SW480 (cell line): ENCODE measurements around the gene PRELID2.
A peak's percentile ranks its signal among the peaks of the same experiment; 100 is the strongest.
"Not testable (repeated sequence)": the region's sequence is repeated elsewhere in the genome, so short reads cannot be mapped to it uniquely, and the experiment has no call there.

ENCODE experiments used
- DNase-seq: peaks from one replicate; pipeline ENCODE4 v3.0.0-alpha.2; 2016; ENCODE audit warnings: low spot score

The PRELID2 gene

DNA sequence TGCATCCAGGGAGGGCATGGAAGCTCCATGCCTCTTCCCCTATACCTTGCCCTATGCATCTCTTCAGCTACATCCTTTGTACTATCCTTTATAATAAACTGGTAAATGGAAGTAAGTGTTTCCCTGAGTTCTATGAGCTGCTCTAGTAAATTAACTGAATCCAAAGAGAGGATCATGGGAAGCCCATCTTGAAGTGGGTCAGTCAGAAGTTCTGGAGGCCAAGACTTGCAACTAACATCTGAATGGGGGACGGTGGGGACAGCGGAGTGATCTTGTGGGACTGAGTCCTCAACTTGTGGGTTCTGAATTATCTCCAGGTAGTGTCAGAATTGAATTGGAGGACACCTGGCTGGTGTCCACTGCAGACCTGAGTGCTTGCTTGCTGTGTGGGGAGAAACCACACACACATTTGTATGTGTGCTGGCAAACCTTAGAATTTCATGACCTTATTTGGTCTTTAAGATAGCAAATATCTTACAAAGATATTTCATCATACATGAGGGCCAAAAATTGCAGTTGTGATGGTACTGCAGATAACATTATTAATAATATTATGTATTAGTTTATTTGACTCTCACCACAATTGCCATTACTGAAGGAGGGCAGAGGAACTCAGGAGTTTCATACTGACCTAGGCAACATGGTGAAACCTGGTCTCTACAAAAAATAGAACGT, 5.5 kb upstream of the PRELID2 start:
- no peak for DNase-seq

DNA sequence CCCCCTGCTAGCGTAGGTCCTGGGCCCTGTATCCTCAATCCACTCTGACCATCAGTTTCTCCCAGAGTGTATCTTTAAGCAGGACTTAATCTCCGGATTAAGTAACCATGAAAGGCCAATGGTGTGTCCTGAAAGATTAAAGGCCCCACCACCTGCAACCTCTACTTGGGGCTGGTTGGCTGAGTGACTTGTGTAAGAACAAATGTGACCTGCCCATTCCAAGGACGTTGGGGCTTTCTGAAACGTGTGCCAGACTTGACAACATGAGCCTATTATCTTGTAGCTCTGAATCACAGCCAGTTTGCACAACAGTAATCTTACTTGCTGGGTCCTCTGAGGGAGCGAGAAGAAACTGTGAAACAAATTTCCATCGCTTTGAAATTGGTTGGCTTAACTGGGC, 3.1 kb upstream of the PRELID2 start:
- no peak for DNase-seq

DNA sequence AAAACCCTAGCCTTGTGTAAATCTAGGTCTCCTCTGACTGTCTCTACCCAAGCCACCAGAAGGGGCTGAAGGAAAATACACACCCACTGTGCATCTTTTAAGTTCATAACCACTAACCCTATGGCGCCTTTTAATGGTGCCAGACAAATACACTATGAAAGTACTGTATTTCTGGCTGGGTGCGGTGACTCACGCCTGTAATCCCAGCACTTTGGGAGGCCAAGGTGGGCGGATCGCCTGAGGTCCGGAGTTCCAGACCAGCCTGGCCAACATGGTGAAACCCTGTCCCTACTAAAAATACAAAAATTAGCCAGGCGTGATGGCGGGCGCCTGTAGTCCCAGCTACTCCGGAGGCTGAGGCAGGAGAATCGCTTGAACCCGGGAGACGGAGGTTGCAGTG, 1.1 kb upstream of the PRELID2 start:
- DNase-seq: peak; percentile 16

DNA sequence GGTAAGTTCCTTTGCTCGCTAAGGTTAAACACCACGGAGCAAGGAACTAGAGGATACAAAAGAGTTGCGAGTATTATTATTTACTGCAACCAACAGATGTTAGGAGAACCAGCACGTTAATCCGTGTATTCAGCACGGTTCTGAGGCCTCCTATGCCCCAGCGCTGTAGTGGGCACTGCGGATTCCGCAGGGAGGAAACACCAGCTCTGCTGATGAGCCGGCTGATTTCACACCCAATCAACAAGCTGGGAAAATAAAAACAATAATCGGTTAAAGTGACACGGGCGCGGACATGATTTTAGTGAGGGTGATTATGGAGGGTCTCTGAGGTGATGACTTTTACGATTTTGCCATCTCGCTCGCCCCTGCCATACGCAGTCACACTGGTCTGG, 702 bp upstream of the PRELID2 start:
- DNase-seq: no peak

DNA sequence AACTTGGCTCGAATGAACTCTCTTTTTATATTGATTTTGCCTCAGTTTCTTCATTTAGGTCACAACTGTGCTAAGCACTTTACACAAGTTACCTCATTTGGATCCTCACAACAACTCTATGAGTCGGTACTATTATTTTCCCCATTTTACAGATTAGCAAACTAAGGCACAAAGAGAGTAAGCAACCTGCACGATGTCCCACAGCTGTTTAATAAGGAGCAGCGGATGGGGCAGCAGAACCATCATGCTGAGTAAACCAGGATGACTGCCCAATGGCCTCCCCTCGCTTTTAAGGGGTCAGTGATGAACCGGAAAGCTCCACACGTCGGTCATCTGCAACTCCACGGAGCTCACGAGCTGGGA, 607 bp downstream of the PRELID2 start:
- no peak for DNase-seq

DNA sequence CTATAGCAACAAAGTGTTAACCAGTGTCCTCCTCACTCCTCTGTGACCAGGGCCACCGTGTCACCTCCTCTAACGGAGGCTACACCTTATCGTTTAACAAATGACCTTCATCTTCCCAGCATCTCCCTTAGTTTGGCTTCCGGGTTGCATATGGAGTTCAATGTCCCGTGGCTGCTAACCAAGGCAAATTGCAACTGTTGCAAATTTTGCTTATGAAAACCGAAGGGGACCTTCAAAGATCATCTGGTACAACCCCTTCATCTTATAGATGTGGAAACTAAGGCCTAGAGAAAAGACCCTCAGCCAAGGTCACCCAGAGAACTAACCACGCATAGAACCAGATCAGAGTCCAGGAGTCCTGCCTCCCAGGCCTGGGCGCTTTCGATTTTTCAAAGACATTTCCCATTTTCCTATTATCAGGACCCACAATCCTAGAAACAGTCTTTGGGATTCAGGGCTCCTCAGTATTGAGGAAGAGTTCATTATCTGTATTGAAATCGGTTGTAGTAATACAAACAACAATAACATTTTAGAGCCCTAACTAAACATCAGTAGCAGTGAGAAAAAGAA, 1.4 kb downstream of the PRELID2 start:
- no peak for DNase-seq

DNA sequence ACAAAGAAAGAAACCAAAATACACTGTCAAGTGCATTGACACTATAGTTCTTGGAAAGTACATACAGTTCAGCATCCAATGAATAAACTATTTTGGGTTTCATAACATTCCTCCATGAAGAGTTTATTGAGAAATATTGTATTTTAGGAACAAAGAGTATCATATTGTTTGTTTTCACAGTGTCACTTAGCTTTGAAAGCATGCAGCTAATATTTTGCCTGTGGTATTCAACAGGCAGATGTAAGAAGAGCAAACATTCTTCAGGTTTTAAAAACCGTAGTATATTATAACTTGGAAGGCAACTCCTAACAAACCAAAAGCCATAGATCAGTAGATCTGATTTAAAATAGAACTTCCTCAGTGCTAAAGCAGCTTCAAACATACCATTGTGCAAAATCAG, 4.5 kb downstream of the PRELID2 start:
- no peak for DNase-seq

DNA sequence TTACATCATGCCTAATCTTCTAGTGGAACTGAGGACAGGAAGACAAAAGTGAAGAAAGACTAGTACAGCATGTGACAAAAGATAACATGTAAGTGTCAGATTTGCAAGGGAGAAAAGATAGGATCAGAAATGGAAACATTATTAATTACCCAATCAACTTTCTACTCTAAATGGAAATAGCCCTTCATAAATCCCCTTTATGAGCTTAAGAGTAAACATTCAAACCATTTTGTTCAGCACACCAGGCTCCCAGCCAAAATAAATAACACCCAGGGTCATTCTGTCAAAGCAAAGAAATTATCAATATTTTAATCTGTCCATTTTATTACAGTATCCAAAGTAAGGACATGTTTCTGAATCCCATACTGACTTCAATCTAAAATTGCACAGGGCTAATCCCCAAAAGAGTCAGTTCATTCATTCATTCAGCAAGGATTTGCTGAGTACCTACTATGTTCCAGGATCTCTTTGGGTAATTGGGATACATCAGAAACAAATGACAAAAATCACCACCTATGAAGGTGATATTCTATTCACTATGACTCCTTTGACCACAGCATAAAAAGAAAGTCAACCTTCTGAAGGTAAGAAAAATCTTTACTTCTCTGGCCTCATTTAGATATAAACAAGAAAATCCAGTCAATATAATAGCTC, 5.3 kb downstream of the PRELID2 start:
- DNase-seq: no peak

DNA sequence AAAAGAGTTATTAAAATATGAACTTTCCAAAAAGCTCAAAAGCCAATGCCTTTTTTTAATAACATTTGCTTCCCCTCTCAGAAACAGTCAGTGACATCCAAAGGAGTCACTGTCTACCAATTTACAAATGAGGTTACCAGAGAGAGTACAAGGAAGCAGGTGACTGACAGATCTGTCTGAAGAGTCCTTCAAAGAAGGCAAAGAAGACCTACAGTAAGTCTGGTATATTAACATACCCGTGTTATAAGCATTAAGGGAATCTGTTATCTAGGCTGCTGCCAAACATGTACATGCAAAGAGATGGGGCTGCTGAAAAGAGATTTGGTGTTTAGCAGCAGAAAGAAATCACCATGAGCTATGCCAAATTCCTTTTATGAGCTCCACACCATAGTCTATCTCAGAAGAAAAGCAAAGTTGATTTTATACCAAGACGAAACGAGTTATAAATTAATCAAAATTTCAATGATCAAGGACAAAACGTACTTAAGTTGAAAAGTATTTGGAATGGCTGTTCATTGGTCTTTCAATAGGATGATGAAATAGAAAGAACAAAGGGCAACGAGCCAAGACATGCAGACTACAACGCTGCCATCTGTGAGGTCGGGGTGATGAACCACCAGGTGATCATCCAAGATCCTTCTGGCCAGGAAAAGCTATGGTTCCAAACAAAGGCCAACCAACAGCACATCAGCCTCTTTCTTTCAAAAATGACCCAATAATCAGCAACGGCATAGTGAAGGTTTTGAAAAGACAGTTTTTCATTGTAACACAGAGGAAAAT, 8.1 kb downstream of the PRELID2 start:
- no peak for DNase-seq

DNA sequence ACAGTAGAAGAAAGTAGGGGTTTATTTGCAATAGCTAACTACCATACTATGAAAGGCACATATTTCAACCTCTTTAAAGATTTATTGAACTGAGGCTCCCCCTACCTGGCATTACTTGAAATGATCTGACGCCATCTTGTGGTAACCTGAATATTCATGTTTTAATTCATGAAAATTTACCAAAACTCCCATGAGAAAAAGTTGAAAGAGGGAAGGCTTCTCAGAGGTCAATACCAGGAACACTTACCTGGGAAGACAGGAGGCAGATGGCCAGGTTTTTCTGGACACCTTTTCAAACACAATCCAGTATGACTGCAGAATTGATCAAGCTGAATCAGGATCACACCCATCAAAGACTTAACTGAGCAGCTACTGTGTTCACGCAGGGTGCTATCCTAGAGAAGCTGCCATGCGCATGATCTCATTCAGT, 9.4 kb downstream of the PRELID2 start:
- DNase-seq: peak; percentile 75

DNA sequence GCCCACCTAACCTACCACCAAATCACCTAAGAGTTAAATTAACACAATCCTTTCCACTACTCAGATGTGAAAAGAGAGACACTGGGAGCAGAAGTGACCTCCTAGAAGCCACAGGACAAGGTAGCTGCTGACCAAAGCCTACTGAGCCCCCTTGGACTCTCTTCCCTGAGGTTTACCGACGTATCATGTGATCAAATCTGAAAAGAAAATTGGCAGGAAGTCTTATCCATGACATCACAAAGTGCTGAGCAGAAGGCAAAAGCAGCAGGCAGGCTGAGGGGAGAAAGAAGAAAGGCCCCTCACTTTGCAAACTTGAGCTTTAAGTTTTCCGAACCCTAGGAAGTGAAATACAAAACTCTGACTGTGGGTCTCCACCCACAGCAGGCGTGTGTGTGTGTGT, 11.1 kb downstream of the PRELID2 start:
- no peak for DNase-seq

DNA sequence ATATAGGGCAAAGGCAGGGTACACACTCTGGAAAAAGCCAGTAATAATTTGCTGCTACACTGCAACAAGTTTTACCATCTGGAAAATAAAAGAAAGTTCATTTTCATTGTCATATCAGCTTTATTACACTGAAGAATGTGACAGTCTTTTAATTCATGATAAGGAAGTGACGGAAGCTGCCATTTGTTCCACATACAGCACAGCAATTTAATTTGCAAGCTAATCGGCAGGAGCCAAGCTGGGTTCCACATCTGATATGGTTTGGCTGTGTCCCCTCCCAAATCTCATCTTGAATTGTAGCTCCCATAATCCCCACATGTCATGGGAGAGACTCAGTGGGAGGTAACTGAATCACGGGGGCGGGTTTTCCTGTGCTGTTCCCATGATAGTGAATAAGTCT, 16.5 kb downstream of the PRELID2 start:
- no peak for DNase-seq

DNA sequence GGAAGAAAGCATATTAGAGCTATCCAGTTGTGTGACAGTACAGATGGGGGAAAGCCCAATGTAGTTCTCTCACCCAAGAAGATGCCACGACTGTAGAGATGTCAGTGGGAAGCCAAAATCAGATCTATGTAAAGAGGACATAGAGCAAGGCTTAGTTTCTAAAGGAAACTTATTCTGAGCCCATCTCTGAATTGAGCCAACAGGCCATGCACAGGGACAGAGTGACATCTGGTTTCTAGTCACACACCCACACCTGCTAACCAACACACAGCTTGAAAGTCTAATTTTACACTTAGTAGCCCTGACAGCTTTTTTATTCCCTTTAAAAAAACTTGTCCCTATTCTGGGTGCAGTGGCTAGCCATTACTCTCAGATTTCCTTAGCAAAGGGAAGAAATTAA, 22.3 kb downstream of the PRELID2 start:
- DNase-seq: no peak

DNA sequence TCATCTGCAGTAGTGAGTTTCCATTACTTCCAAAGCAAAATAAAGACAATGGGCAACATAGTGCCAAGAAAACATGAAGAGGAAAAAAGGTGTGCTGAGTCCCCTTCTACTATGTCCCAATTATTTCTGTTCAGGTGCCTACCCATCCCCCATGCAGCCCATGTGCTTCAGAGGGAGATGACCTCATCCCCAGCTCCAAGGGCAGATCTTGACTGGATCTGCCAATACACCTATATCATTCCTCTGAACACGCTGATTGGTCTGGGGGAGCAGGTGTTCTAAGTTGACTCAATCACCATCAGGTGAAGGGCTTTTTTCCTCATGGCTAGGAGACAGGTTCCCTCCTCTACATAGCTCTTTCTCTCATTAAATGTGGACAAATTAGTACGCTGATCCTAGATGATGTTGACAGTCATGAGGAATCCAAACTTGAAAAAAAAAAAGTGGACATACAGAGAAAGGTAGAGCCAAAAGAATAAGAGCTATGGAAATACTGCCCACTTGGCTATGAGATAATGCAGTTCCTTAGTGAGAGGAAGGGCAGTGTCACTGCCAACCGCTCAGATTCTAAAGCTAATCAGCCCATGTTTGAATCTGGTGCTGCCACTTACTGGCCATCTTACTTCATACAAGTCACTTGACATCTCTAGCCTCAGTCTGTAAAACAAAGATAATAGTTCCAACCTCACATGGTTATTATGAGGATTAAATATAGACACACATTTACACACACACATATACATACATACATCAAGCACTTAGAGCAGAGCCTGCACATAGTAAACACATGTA, 23.1 kb downstream of the PRELID2 start:
- DNase-seq: peak; percentile 39

DNA sequence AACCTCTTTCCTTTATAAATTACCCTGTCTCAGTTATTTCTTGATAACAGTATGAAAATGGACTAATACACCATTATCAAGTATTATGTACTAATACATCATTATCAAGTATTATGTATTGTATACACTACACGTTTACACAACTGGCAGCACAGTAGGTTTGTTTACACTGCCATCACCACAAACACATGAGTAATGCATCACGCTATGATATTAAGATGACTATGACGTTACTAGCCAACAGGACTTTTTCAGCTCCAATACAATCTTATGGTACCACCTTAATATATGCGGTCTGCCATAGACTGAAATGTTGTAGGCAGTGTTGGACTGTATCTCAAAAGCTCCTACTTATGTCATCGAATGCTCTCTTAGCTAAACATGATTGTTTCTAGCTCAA, 28.2 kb downstream of the PRELID2 start:
- DNase-seq: no peak

DNA sequence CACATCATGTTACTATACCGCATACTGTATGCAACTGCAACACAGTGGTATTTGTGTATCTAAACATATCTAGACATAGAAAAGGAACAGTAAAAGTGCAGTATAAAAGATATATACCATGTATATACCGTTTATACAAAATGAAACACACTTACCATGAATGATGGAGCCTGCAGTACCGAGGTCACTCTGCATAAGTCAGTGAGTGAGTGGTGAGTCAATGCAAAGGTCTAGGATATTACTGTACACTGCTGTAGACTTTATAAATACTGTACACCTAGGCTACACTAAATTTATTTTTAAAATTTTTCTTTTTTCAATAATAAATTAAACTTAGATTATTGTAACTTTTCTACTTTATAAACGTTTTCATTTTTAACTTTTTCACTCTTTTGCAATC, 29.3 kb downstream of the PRELID2 start:
- no peak for DNase-seq

DNA sequence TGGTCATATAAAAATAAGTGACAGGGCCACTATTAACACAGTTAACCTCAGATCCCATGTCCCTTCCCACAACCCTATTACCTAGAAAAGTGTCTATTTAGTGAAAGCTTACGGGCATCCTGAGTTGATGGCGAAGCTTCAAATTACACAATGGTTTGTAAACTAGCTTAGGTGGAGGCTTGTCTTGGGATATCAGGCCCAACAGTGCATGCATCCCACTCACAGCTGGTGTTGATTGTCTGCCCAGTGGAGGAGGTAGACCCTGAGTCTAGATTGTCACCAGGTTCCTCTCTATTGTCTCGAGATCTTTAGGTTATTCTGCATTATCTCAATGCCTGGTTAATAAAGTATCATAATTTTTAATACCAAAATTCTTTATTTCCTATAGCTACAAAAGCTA, 30.4 kb downstream of the PRELID2 start:
- no peak for DNase-seq

DNA sequence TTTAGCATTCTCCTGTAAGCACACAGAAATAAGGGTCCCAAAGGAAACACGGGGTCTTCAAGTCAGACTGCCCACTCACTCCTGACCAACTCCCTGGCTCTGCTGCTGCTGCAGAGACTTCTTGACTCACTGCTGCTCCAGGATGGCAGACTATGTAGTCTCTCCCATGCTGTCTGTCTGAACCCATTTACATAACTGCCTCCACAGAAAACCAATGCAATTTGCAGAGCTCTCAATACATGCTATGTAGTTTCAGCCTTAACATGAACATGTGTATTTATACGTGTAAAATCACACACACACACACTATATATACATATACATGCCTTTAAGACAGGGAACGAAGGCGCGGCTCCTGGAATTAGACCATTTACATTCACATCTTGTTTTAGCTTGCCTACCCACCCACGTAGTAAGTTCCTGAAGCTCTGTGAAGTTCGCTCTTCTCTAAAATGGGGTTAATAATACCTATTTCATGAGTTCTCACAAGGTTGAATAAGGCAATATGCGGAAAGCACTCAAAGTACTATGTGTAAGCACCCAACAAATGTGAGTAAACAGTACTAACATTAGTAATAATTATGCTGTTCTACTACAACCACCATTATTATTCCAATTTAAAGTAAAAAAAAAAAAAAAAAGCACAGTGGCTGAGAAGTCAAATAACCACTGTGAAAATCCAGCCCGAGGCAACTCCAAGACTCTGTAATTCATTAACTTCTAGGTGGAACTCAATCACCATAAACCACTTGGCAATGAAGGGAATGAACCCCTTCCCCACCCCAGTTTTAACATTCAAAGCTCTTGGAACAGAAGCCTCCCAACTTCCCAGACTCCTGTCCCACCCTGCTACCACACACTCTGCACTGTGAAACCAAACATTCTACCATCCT, 31.8 kb downstream of the PRELID2 start:
- DNase-seq: no peak

DNA sequence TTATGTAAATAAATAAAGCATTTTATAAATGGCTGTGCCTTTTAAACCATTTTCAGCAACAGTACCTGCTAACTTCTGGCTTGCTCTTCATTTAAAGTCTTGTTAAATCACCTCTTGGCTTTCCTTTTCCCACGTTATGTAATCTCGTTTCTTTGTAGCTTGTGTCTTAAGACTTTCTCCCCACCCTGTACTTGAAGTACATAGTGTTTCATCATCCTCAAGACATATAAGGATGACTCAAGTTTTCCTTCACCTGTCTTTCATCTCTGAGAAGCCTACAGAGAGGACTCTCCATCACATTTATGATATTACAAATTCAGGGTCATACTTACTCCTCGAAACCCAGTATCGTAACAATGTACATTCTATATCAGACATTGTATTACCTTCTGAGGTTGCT, 33.9 kb downstream of the PRELID2 start:
- DNase-seq: no peak

DNA sequence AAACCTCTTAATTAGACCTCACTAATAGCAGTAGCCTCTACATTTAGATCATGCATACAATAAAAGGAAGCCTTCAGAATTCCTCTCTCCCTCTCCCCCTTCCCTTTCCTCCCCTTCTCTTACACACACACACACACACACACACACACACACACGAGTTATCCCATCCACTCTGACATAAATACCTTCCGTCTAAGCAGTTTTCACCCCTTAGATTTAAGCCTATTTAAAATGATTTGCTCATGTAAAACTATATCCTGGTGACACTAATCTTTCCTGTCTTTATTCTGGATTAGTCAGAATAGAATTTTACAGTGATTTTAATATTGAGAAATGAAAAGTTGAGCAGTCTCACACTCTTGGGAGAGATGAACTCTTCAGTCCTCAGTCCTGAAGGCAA, 35.0 kb downstream of the PRELID2 start:
- no peak for DNase-seq

DNA sequence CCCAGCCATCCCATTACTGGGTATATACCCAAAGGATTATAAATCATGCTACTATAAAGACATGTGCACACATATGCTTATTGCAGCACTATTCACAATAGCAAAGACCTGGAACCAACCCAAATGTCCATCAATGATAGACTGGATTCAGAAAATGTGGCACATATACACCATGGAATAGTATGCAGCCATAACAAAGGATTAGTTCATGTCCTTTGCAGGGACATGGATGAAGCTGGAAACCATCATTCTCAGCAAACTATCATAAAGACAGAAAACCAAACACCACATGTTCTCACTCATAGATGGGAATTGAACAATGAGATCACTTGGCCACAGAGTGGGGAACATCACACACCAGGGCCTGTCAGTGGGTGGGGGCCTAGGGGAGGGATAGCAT, 36.6 kb downstream of the PRELID2 start:
- not testable (repeated sequence) for DNase-seq
